Endothelial cell of umbilical vein (primary cell): Measurements from ENCODE around the gene HUNK. TPM values are rescaled to one million over a fixed set of nuclear protein-coding genes. Genes with fewer than 3 reads are reported as not detected.

Experiments used
- BruUV-seq: library from RNA; stranded (reverse); fragments of 400-500 nt; replicated peaks from 2 replicates; lab custom pipeline; 2021; lab: Mats Ljungman, UMichigan
- CTCF ChIA-PET: fragments of 300-600, 350-600 bp; sonication (Branson Sonifier 250); formaldehyde crosslinking; loops from one replicate; lab custom pipeline; 2021; ENCODE audit warnings: antibody characterized with exemption, inconsistent platforms; lab: Charles Lee
- POLR2A ChIA-PET: fragments of 300-600, 350-600 bp; sonication (Branson Sonifier 250); formaldehyde crosslinking; loops from one replicate; lab custom pipeline; 2021; ENCODE audit warnings: antibody characterized with exemption, inconsistent platforms; lab: Charles Lee
- DNase-seq: peaks from one replicate; pipeline ENCODE4 v3.0.0-alpha.2; 2011; ENCODE audit warnings: low read depth, low spot score
- FAIRE-seq: peaks from 2 replicates; lab custom pipeline; 2011; peaks lifted over from hg19 to GRCh38; lab: Jason Lieb, UNC
- H2AFZ ChIP-seq: 2 replicates; pipeline ENCODE4 v1.6.0; 2012; ENCODE audit warnings: low read depth, low read length, control low read depth, inconsistent platforms
- H3K27ac ChIP-seq: 2 replicates; pipeline ENCODE4 v1.5.1; 2011; ENCODE audit warnings: low read depth, mild to moderate bottlenecking, control low read depth, low read length, moderate library complexity; ENCODE audit not compliant: insufficient read depth
- H3K27me3 ChIP-seq, 2 experiments: 2 replicates each; pipeline versions ENCODE4 v1.6.0 to v1.6.1; 2011; ENCODE audit warnings: low read length in 2 of 2, mixed read lengths in 1 of 2; ENCODE audit not compliant: control insufficient read depth in 2 of 2, insufficient read depth in 2 of 2
- H3K36me3 ChIP-seq, 2 experiments: 2 replicates in 1 of 2; 3 replicates in 1 of 2; pipeline ENCODE4 v1.5.1; 2011; ENCODE audit warnings: low read length in 2 of 2, mild to moderate bottlenecking in 1 of 2, moderate library complexity in 1 of 2; ENCODE audit not compliant: control insufficient read depth in 2 of 2, insufficient read depth in 2 of 2; ENCODE audit errors: extremely low read depth in 1 of 2
- H3K4me1 ChIP-seq: 3 replicates; pipeline ENCODE4 v1.5.1; 2011; ENCODE audit warnings: mild to moderate bottlenecking, low read length; ENCODE audit not compliant: control insufficient read depth, insufficient read depth; ENCODE audit errors: extremely low read depth
- H3K4me2 ChIP-seq: 2 replicates; pipeline ENCODE4 v1.6.1; 2011; ENCODE audit warnings: low read length, control low read depth, mixed read lengths; ENCODE audit not compliant: insufficient read depth
- H3K4me3 ChIP-seq, 3 experiments: fragments of 200-600 bp in 1 of 3; sonication (generic), shearing (Covaris generic) in 1 of 3; replicated peaks in 1 of 3; 2 replicates each; pipeline ENCODE4 v1.5.1; 2011 to 2016; ENCODE audit warnings: control low read depth in 3 of 3, low read length in 3 of 3, mild to moderate bottlenecking in 2 of 3, inconsistent platforms in 1 of 3, low read depth in 1 of 3, moderate library complexity in 1 of 3; ENCODE audit not compliant: insufficient read depth in 1 of 3
- H3K79me2 ChIP-seq: 2 replicates; pipeline ENCODE4 v1.6.0; 2012; ENCODE audit warnings: low read length, inconsistent platforms; ENCODE audit not compliant: control insufficient read depth, insufficient read depth
- H3K9ac ChIP-seq: replicated peaks from 2 replicates; pipeline ENCODE3; 2011; ENCODE audit warnings: low read length, control low read depth; ENCODE audit not compliant: insufficient read depth; ENCODE audit errors: extremely low read depth
- H3K9me1 ChIP-seq: replicated peaks from 3 replicates; pipeline ENCODE4 v1.6.0; 2011; ENCODE audit warnings: mild to moderate bottlenecking, low read length; ENCODE audit not compliant: control insufficient read depth, insufficient read depth; ENCODE audit errors: extremely low read depth
- H3K9me3 ChIP-seq: replicated peaks from 2 replicates; pipeline ENCODE4 v1.5.1; 2012; ENCODE audit warnings: low read length, inconsistent platforms; ENCODE audit not compliant: control insufficient read depth, insufficient read depth
- H4K20me1 ChIP-seq: replicated peaks from 2 replicates; pipeline ENCODE3; 2011; ENCODE audit warnings: mild to moderate bottlenecking, low read length; ENCODE audit not compliant: control insufficient read depth, insufficient read depth; ENCODE audit errors: extremely low read depth
- EZH2 ChIP-seq: IDR thresholded peaks from 2 replicates; pipeline ENCODE4 v1.6.1; 2012; ENCODE audit warnings: borderline replicate concordance, low read depth, mild to moderate bottlenecking, moderate library complexity, low read length, inconsistent platforms; ENCODE audit not compliant: severe bottlenecking
- FOS ChIP-seq: IDR thresholded peaks from 2 replicates; pipeline ENCODE4 v1.6.1; 2011; ENCODE audit warnings: mild to moderate bottlenecking, low read length, moderate library complexity, borderline replicate concordance; ENCODE audit not compliant: insufficient read depth
- GATA2 ChIP-seq: IDR thresholded peaks from 2 replicates; pipeline ENCODE4 v1.7.0; 2011; ENCODE audit warnings: low read depth, mild to moderate bottlenecking, moderate library complexity, mixed read lengths, low read length; ENCODE audit not compliant: insufficient read length, insufficient read depth
- JUN ChIP-seq: IDR thresholded peaks from 2 replicates; pipeline ENCODE4 v1.6.1; 2011; ENCODE audit warnings: borderline replicate concordance, low read depth; ENCODE audit not compliant: insufficient read length, insufficient read depth
- MYC ChIP-seq: IDR thresholded peaks from one replicate; pipeline ENCODE4 v1.6.1; 2011; ENCODE audit warnings: mild to moderate bottlenecking, low read depth, low read length
- POLR2A ChIP-seq: IDR thresholded peaks from 2 replicates; pipeline ENCODE4 v1.6.1; 2012; ENCODE audit warnings: low read depth, mild to moderate bottlenecking, control low read depth, low read length
- POLR2AphosphoS5 ChIP-seq: IDR thresholded peaks from 2 replicates; pipeline ENCODE4 v1.6.1; 2012; ENCODE audit warnings: low read depth, mild to moderate bottlenecking, control low read depth, low read length, moderate library complexity; ENCODE audit not compliant: insufficient read depth
- dilution Hi-C: fragments of 300-500 bp; cut with MboI; formaldehyde crosslinking; loops from one replicate; pipeline ENCODE4 v1.15.0; 2019; ENCODE audit warnings: low sequenced_read_pairs; ENCODE audit not compliant: extremely low pct_ligation_motif_present
- intact Hi-C: fragments of 100-400 bp; cut with micrococcal nuclease; formaldehyde crosslinking; loops from one replicate; pipeline ENCODE4 v1.10.0; 2022
- polyA plus RNA-seq, 4 experiments: library from polyadenylated mRNA; depleted of rRNA in 3 of 4; stranded (reverse) in 3 of 4; unstranded in 1 of 4; fragments of >200 nt; gene quantifications; 2 replicates each; pipeline versions ENCODE4 v1.2.1 to v1.2.3, GENCODE V29; 2011 to 2012; ENCODE audit warnings: missing spikeins in 1 of 4
- total RNA-seq: library from RNA; stranded (reverse); gene quantifications from 2 replicates; pipeline ENCODE4 v1.2.3, GENCODE V29; 2021
- TF ChIP-seq, protein P1 (sequence below): IDR thresholded peaks from 2 replicates; pipeline ENCODE4 v1.6.1; 2011; ENCODE audit not compliant: insufficient read depth, insufficient read length
- TF ChIP-seq, protein P2 (sequence below), 2 donors: IDR thresholded peaks; 1 replicate in 1 of 2; 2 replicates in 1 of 2; pipeline ENCODE4 v1.5.1; 2011; ENCODE audit warnings: low read length in 2 of 2, mild to moderate bottlenecking in 2 of 2, moderate library complexity in 2 of 2, control low read depth in 1 of 2, inconsistent platforms in 1 of 2, low read depth in 1 of 2; ENCODE audit not compliant: insufficient read depth in 1 of 2; ENCODE audit errors: extremely low read depth in 1 of 2

HUNK gene
- total and polyA plus RNA-seq, 2 donors (not counting 3 experiments of a cell fraction or from before 2014, with no cell fraction given) = not detected

DNA sequence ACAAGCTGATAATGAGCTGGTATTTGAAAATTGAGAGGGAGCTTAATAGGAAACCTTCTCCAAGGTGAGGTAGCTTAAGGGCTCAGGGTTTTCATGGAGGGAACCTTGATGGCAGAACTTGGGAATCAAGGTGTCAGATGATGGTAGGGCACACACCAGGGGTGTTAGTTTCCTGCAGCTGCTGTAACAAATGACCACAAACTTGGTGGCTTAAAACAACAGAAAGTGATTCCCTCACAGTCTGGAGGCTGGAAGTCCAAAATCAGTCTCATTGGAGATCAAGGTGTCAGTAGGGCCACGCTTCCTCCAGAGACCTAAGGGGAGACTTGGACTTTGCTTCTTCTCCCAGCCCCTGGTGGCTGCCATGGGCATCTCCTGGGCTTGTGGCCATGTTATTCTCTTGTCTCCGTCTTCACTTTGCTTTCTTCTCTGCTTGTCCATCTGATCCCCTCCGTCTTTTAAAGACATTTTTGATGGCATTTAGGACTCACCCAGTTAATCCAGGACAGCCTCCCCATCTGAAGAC lies 45.5 kb downstream of the HUNK start:
- ChIA-PET CTCF (no interaction called here), POLR2A (no interaction called here)
- TF ChIP-seq POLR2A (no peak), EZH2 (no peak), JUN (no peak), MYC (no peak), GATA2 (no peak), FOS (no peak), POLR2AphosphoS5 (no peak)
- TF ChIP-seq, protein P1, sequence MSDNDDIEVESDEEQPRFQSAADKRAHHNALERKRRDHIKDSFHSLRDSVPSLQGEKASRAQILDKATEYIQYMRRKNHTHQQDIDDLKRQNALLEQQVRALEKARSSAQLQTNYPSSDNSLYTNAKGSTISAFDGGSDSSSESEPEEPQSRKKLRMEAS = no peak
- TF ChIP-seq, protein P2, sequence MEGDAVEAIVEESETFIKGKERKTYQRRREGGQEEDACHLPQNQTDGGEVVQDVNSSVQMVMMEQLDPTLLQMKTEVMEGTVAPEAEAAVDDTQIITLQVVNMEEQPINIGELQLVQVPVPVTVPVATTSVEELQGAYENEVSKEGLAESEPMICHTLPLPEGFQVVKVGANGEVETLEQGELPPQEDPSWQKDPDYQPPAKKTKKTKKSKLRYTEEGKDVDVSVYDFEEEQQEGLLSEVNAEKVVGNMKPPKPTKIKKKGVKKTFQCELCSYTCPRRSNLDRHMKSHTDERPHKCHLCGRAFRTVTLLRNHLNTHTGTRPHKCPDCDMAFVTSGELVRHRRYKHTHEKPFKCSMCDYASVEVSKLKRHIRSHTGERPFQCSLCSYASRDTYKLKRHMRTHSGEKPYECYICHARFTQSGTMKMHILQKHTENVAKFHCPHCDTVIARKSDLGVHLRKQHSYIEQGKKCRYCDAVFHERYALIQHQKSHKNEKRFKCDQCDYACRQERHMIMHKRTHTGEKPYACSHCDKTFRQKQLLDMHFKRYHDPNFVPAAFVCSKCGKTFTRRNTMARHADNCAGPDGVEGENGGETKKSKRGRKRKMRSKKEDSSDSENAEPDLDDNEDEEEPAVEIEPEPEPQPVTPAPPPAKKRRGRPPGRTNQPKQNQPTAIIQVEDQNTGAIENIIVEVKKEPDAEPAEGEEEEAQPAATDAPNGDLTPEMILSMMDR (IDR thresholded peaks at IDR 0.05; ENCODE audit: extremely low read depth in 1 of 2, insufficient read depth in 1 of 2, low read depth in 1 of 2, low read length in 2 of 2) = no peak
- no peak overlapping the region for H3K9ac ChIP-seq
- no peaks in the 10 kb centered on the region for H3K79me2 ChIP-seq
- H2AFZ ChIP-seq = no peak overlapping the region
- no peak overlapping the region for H3K4me2 ChIP-seq
- H3K9me3 ChIP-seq = no peaks in the 10 kb centered on the region
- no peaks in the 10 kb centered on the region for H3K9me1 ChIP-seq
- no TSS peak for BruUV-seq
- H3K36me3 ChIP-seq = no peaks in the 10 kb centered on the region
- H4K20me1 ChIP-seq = no peaks in the 10 kb centered on the region
- intact Hi-C loops = no loop called here
- FAIRE-seq (no peak), DNase-seq (no peak)
- no peaks in the 10 kb centered on the region for H3K4me1 ChIP-seq
- dilution Hi-C loops = no loop called here
- H3K4me3 ChIP-seq = no peak overlapping the region
- no peak overlapping the region for H3K27ac ChIP-seq
- no peaks in the 10 kb centered on the region for H3K27me3 ChIP-seq
